Activated CD8-positive, alpha-beta memory T cell treated with anti-CD3 and anti-CD28 coated beads, Interleukin-2, amount 50 U/mL, for 24 hours (primary cell): Measurements from ENCODE around the gene PRDM2.
"Not testable (repeated sequence)": the region's sequence is repeated elsewhere in the genome, so short reads cannot be mapped to it uniquely, and the experiment has no call there.

Experiments
- DNase-seq: peaks from one replicate; pipeline ENCODE4 v3.0.0-alpha.2; 2020; ENCODE audit errors: extremely low read depth

Gene PRDM2

GRCh38 chr1:13699936-13700520 lies at the start of gene PRDM2:
TSS of gene PRDM2 (plus strand) at chr1:13700188. CDS start at chr1:13715606, 15,418 bp downstream.
- no peak for DNase-seq

GRCh38 chr1:13651279-13651678 lies 48.7 kb upstream of the PRDM2 start:
- no peak for DNase-seq

GRCh38 chr1:13652238-13652637 lies 47.8 kb upstream of the PRDM2 start:
- DNase-seq, result no peak

GRCh38 chr1:13661539-13661938 lies 38.4 kb upstream of the PRDM2 start:
- no peak for DNase-seq

- no peak for DNase-seq
Observed at GRCh38 chr1:13662493-13662892, 37.5 kb upstream of the PRDM2 start.

- DNase-seq, result no peak
Observed at GRCh38 chr1:13663969-13664368, 36.0 kb upstream of the PRDM2 start.

- no peak for DNase-seq
Observed at GRCh38 chr1:13664451-13664850, 35.5 kb upstream of the PRDM2 start.

- no peak for DNase-seq
Observed at GRCh38 chr1:13666317-13666716, 33.7 kb upstream of the PRDM2 start.

- DNase-seq, result no peak
Observed at GRCh38 chr1:13667691-13668090, 32.3 kb upstream of the PRDM2 start.

- DNase-seq, result no peak
Observed at GRCh38 chr1:13674377-13674776, 25.6 kb upstream of the PRDM2 start.

GRCh38 chr1:13675151-13675651 lies 24.8 kb upstream of the PRDM2 start:
- no peak for DNase-seq

- no peak for DNase-seq
Observed at GRCh38 chr1:13677896-13678295, 22.1 kb upstream of the PRDM2 start.

GRCh38 chr1:13679651-13680050 lies 20.3 kb upstream of the PRDM2 start:
- DNase-seq, result no peak

GRCh38 chr1:13680609-13681008 lies 19.4 kb upstream of the PRDM2 start:
- DNase-seq, result not testable (repeated sequence)

- DNase-seq, result no peak
Observed at GRCh38 chr1:13681921-13682320, 18.1 kb upstream of the PRDM2 start.

- no peak for DNase-seq
Observed at GRCh38 chr1:13682444-13682843, 17.5 kb upstream of the PRDM2 start.

GRCh38 chr1:13683206-13683605 lies 16.8 kb upstream of the PRDM2 start:
- no peak for DNase-seq

- no peak for DNase-seq
Observed at GRCh38 chr1:13687151-13687715, 12.8 kb upstream of the PRDM2 start.

- DNase-seq, result not testable (repeated sequence)
Observed at GRCh38 chr1:13693094-13693493, 6.9 kb upstream of the PRDM2 start.

GRCh38 chr1:13694886-13695684 lies 4.9 kb upstream of the PRDM2 start:
- no peak for DNase-seq

GRCh38 chr1:13697738-13698137 lies 2.2 kb upstream of the PRDM2 start:
- no peak for DNase-seq

GRCh38 chr1:13699510-13699909 lies 478 bp upstream of the PRDM2 start:
- no peak for DNase-seq
